Measurements from ENCODE around the gene PELO.

DNA sequence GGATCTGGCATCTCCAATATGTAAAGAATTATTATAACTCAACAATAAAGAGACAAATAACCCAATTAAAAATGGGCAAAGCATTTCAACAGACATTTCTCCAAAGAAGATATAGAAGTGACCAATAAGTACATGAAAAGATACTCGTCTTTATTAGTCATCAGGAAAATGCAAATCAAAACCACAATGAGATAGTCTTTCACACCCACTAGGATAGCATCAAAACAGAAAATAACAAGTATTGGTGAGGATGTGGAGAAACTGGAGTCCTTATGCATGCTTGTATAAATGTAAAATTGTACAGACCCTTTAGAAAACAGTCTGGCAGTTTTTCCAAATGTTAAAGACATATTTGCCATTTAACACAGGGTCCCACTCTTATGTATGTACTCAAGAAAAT, 39.1 kb upstream of the PELO start:
- TF ChIP-seq, protein P1, sequence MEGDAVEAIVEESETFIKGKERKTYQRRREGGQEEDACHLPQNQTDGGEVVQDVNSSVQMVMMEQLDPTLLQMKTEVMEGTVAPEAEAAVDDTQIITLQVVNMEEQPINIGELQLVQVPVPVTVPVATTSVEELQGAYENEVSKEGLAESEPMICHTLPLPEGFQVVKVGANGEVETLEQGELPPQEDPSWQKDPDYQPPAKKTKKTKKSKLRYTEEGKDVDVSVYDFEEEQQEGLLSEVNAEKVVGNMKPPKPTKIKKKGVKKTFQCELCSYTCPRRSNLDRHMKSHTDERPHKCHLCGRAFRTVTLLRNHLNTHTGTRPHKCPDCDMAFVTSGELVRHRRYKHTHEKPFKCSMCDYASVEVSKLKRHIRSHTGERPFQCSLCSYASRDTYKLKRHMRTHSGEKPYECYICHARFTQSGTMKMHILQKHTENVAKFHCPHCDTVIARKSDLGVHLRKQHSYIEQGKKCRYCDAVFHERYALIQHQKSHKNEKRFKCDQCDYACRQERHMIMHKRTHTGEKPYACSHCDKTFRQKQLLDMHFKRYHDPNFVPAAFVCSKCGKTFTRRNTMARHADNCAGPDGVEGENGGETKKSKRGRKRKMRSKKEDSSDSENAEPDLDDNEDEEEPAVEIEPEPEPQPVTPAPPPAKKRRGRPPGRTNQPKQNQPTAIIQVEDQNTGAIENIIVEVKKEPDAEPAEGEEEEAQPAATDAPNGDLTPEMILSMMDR (IDR thresholded peaks at IDR 0.05), result no peak
- TF ChIP-seq KDM1A (IDR thresholded peaks at IDR 0.05; ENCODE audit: low read depth), result no peak
- TF ChIP-seq, protein P2, sequence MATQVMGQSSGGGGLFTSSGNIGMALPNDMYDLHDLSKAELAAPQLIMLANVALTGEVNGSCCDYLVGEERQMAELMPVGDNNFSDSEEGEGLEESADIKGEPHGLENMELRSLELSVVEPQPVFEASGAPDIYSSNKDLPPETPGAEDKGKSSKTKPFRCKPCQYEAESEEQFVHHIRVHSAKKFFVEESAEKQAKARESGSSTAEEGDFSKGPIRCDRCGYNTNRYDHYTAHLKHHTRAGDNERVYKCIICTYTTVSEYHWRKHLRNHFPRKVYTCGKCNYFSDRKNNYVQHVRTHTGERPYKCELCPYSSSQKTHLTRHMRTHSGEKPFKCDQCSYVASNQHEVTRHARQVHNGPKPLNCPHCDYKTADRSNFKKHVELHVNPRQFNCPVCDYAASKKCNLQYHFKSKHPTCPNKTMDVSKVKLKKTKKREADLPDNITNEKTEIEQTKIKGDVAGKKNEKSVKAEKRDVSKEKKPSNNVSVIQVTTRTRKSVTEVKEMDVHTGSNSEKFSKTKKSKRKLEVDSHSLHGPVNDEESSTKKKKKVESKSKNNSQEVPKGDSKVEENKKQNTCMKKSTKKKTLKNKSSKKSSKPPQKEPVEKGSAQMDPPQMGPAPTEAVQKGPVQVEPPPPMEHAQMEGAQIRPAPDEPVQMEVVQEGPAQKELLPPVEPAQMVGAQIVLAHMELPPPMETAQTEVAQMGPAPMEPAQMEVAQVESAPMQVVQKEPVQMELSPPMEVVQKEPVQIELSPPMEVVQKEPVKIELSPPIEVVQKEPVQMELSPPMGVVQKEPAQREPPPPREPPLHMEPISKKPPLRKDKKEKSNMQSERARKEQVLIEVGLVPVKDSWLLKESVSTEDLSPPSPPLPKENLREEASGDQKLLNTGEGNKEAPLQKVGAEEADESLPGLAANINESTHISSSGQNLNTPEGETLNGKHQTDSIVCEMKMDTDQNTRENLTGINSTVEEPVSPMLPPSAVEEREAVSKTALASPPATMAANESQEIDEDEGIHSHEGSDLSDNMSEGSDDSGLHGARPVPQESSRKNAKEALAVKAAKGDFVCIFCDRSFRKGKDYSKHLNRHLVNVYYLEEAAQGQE (IDR thresholded peaks at IDR 0.05), result no peak
- no peak for TF ChIP-seq NFE2L2 (conservative IDR thresholded peaks at IDR 0.05; ENCODE audit: low read length)
- TF ChIP-seq POLR2A (IDR thresholded peaks at IDR 0.05; ENCODE audit: low read length), result no peak
- no peak for TF ChIP-seq RAD21 (conservative IDR thresholded peaks at IDR 0.05 in 1 of 2, IDR thresholded peaks at IDR 0.05 in 1 of 2)
- TF ChIP-seq EP300 (IDR thresholded peaks at IDR 0.05), result no peak
- no peak for TF ChIP-seq ESRRA (IDR thresholded peaks at IDR 0.05; ENCODE audit: borderline replicate concordance, low read length)
- TF ChIP-seq JUN (IDR thresholded peaks at IDR 0.05), result no peak
